Psoas muscle (tissue), 8 donors: ENCODE data around the gene MKKS. TPM values are rescaled to one million over a fixed set of nuclear protein-coding genes. Genes with fewer than 3 reads are reported as not detected.
"Not testable (repeated sequence)": the region's sequence is repeated elsewhere in the genome, so short reads cannot be mapped to it uniquely, and the experiment has no call there.

ENCODE experiments used
- ATAC-seq, 4 donors: fragments of 200-7000 bp; cut with Tn5 transposase; one replicate each; pipeline ENCODE4 v1.9.1; 2020; ENCODE audit warnings: moderate library complexity in 3 of 4, mild to moderate bottlenecking in 2 of 4
- DNase-seq, 2 donors: peaks; one replicate each; pipeline ENCODE4 v3.0.0-alpha.2; 2020
- H3K27ac ChIP-seq: fragments of 200-600 bp; one replicate; pipeline ENCODE4 v1.8.0; 2022
- H3K27me3 ChIP-seq, 3 donors: fragments of 200-600 bp in 1 of 3; one replicate each; pipeline versions ENCODE4 v1.6.1 to v1.8.0; 2013 to 2022; ENCODE audit warnings: low read length in 2 of 3, mild to moderate bottlenecking in 2 of 3, moderate library complexity in 1 of 3; ENCODE audit not compliant: insufficient read depth in 3 of 3
- H3K36me3 ChIP-seq, 2 donors: fragments of 200-600 bp in 1 of 2; one replicate each; pipeline versions ENCODE4 v1.6.1 to v1.8.0; 2013 to 2022; ENCODE audit warnings: low read depth in 1 of 2, mild to moderate bottlenecking in 1 of 2, moderate library complexity in 1 of 2; ENCODE audit not compliant: insufficient read depth in 1 of 2
- H3K4me1 ChIP-seq: fragments of 200-600 bp; one replicate; pipeline ENCODE4 v1.8.0; 2022
- H3K4me3 ChIP-seq: fragments of 200-600 bp; one replicate; pipeline ENCODE4 v1.8.0; 2022; ENCODE audit warnings: mild to moderate bottlenecking
- H3K9me3 ChIP-seq: fragments of 200-600 bp; one replicate; pipeline ENCODE4 v1.8.0; 2022
- WGBS, 3 donors: extraction: QIAGEN DNeasy Blood & Tissue Kit; methylation state at CpG; one replicate each; pipeline versions ENCODE4 v1.1.6 to v1.1.7; 2013; 5-methylcytosine and 5-hydroxymethylcytosine counted together
- intact Hi-C, 2 donors: fragments of 100-400 bp; cut with DNase I; formaldehyde crosslinking; loops; one replicate each; pipeline versions ENCODE4 v1.11.0 to v1.14.2; 2022
- polyA plus RNA-seq, 3 donors: library from polyadenylated mRNA; stranded (reverse); fragments of 200-250 nt; gene quantifications; one replicate each; pipeline ENCODE4 v1.2.3, GENCODE V29; 2013
- total RNA-seq, 4 donors: library from RNA; stranded (reverse); fragmentation: NEBNext Ultra II Directional in 2 of 4; extraction: Animal tissue kit (Norgen Biotek cat#: 25700) in 2 of 4; gene quantifications; one replicate each; pipeline versions ENCODE4 v1.2.1 to v1.2.4, GENCODE V29; 2021 to 2023
- TF ChIP-seq, protein P1 (sequence below): fragments of 200-600 bp; IDR thresholded peaks from one replicate; pipeline ENCODE4 v1.8.0; 2022; ENCODE audit warnings: antibody characterized with exemption
- donor health status: healthy with polysubstance abuse.
- donor health status: DM: no; HTN: no; CAD: no; lungs with moderate emphysema.
- donor health status: Bipolar disorder and iron deficiency.
- donor health status: healthy.
- donor health status: DM: yes; HTN: yes; CAD: no.
- donor health status: DM: no; HTN: no; CAD: no.
- donor health status: DM: no; HTN: no; CAD: no.
- donor health status: DM: yes; HTN: yes; CAD: no.

Gene MKKS
- total and polyA plus RNA-seq, 7 donors, result 10.5 to 40.1 (median 22.7) TPM

DNA sequence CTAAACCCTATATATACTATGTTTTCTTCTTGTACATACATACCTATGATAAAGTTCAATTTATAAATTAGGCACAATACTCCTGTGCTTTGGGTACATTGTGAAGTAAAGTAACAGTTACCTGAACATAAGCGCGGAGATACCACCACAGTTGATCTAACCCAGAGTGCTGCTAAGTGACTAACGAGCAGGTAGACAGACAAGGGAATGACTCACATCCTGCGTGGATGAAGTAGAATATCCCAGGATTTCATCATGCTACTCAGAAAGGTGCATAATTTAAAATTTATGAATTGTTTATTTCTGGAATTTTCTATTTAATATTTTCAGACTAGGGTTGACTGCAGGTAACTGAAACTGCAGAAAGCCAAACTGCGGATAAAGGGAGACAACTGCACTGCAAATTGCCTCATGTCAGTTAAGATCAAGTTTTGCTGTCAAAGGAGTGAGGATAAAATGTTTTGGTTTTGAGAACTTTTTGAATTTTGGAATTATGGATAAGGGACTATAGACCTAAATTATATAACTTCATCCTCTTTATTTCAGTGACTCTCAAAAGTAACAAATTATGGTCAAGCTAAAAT is 14.4 kb downstream of the MKKS start:
- intact Hi-C loops, result loop anchor here (10.0 kb wide), 2 partner anchors 55 to 335 kb away; no protein-coding TSS in a partner anchor
- DNase-seq (no peak), ATAC-seq (no peak)
- WGBS, 3 donors, result 89 to 95% (median 93%) methylated on average over 5 of the region's 5 CpGs
- TF ChIP-seq, protein P1, sequence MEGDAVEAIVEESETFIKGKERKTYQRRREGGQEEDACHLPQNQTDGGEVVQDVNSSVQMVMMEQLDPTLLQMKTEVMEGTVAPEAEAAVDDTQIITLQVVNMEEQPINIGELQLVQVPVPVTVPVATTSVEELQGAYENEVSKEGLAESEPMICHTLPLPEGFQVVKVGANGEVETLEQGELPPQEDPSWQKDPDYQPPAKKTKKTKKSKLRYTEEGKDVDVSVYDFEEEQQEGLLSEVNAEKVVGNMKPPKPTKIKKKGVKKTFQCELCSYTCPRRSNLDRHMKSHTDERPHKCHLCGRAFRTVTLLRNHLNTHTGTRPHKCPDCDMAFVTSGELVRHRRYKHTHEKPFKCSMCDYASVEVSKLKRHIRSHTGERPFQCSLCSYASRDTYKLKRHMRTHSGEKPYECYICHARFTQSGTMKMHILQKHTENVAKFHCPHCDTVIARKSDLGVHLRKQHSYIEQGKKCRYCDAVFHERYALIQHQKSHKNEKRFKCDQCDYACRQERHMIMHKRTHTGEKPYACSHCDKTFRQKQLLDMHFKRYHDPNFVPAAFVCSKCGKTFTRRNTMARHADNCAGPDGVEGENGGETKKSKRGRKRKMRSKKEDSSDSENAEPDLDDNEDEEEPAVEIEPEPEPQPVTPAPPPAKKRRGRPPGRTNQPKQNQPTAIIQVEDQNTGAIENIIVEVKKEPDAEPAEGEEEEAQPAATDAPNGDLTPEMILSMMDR, result no peak
- Histone ChIP-seq H3K27ac (no peak overlapping the region), H3K9me3 (no peaks in the 10 kb centered on the region), H3K27me3 (no peaks in the 10 kb centered on the region), H3K4me3 (no peak overlapping the region), H3K36me3 (peaks cover 0 to 18% of the 10 kb centered on the region in 2 donors), H3K4me1 (peaks cover 17% of the 10 kb centered on the region)

DNA sequence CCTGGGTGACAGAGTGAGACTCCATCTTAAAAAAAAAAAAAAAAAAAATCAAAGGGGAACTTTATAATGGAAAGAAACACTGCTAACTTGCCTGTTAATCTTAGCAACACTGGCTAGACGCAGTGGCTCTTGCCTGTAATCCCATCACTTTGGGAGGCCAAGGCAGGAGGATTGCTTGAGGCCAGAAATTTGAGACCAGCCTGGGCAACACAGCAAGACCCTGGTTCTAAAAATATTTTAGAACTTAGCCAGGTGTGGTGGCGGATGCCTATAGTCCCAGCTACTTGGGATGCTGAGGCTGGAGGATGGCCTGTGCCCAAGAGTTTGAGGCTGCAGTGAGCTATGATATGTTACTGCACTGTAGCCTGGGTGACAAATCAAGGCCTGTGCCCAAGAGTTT is 16.8 kb downstream of the MKKS start:
- not testable (repeated sequence) for DNase-seq
- peaks cover 3 to 31% of the 10 kb centered on the region in 2 donors for H3K36me3 ChIP-seq

DNA sequence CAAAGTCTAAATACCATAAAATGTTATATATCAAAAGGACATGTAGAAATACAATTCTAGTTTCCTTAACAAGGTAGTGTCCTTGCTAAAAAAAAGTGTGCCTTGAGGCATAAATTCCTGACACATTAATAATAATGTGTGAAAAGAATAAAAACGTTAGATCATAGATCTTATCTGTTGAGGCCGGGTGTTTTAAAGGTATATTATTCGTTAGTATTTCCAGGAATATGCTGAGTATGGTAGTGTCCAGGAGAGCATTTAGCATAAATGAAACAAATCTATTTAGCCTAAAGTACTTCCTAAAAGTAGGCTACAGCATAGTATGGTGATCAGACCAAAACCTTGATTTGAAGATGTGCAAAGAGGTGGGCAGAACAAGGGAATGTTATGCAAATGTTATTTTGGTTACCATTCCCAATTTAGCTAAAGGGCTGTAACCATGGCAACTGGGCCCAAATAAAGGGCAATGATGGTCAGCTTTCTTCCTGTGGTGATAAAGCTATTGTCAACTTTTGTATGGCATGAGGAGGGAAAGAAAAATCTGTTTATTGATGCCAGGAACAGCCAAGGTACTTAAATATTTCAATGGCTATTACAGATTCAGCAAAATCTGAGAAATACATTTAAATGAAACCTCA is 18.9 kb downstream of the MKKS start:
- H3K36me3 ChIP-seq, result peaks cover 3 to 33% of the 10 kb centered on the region in 2 donors
- WGBS, 3 donors, result 63 to 68% (median 63%) methylated on average over 3 of the region's 3 CpGs
- no peak overlapping the region for H3K27ac ChIP-seq
- intact Hi-C loops, result loop anchor here in 1 of 2 donors (10.0 kb wide), 1 partner anchor 60 kb away; no protein-coding TSS in a partner anchor
- H3K27me3 ChIP-seq, result no peaks in the 10 kb centered on the region
- ATAC-seq (no peak), DNase-seq (no peak)
- peaks cover 4% of the 10 kb centered on the region for H3K4me1 ChIP-seq
- H3K4me3 ChIP-seq, result no peak overlapping the region
- no peaks in the 10 kb centered on the region for H3K9me3 ChIP-seq
- TF ChIP-seq, protein P1, result no peak

More for the DNA sequence above, 16.8 kb downstream of the MKKS start:
- 94 to 96% (median 94%) methylated on average over 2 of the region's 2 CpGs for WGBS, 3 donors
- not testable (repeated sequence) for H3K27ac ChIP-seq, H3K9me3 ChIP-seq, H3K27me3 ChIP-seq, H3K4me3 ChIP-seq, ATAC-seq
- H3K4me1 ChIP-seq, result peaks cover 14% of the 10 kb centered on the region
- intact Hi-C loops, result loop anchor here in 1 of 2 donors (10.0 kb wide), 1 partner anchor 58 kb away; no protein-coding TSS in a partner anchor

DNA sequence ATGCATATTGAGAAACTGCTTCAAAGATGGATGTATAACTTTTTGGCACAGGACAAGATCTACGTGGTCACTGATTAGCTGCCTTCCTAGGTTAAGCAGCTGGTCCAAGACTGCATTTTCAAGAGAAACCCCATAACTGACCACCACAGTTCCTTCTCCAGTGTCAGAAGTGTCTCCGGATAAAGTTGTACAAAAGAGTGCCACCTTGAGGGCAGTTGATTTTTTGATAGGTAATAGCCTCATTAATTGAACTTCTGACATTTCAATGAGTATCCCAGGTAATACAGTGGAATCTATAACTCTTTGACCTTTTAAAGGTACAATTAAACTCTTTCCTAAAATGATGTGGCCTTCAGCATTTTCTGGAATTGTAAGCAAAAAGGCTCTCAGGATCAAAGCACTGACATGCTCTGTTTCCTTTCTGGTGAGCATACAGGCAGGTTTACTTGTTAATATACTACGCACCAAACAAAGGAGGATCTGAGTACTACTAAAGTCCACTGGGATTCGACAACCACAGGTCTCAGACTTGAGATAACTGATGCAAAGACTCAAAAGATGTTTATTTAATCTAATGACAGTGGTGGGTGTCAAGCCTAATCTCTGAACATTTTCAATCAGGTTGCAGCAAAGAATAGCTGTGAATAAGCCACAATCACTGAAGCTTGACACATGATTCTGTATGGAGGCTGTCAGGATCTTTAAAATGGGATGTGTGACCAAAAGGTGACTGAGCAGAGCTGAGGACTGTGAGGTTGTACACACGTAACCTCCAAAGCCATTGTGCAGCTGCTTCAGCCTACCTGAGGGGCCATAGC is 21.2 kb downstream of the MKKS start:
- Histone ChIP-seq H3K36me3 (peaks cover 3 to 29% of the 10 kb centered on the region in 2 donors), H3K27me3 (no peaks in the 10 kb centered on the region), H3K4me3 (no peak overlapping the region), H3K4me1 (peaks cover 4% of the 10 kb centered on the region), H3K9me3 (no peaks in the 10 kb centered on the region), H3K27ac (no peak overlapping the region)
- 77 to 85% (median 83%) methylated on average over 5 of the region's 5 CpGs for WGBS, 3 donors
- no peak for DNase-seq
- TF ChIP-seq, protein P1, result no peak
- intact Hi-C loops, result loop anchor here in 1 of 2 donors (10.0 kb wide), 1 partner anchor 62 kb away; no protein-coding TSS in a partner anchor
- ATAC-seq, result no peak

DNA sequence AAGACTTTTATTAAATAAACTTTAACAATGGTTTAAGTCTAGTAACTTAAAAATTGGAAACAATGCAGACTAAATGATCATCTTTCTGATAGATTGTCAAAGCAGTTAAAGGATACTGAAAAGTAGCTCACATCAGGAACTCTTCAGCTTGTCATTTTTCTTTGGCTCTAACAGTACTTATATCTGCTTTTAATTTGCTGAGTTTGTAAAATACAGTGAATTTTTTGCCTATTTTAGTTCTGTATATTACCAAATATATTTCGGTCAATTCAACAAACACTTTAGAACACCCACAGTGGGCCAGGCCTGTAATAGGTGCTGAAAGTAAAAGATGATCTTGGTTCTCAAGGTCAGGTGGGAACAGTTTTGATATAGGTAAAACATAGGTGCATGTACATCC is 22.3 kb downstream of the MKKS start:
- TF ChIP-seq, protein P1, result no peak
- WGBS, 3 donors, result 93 to 97% (median 96%) methylated on average over 1 of the region's 1 CpG
- H3K9me3 ChIP-seq, result no peaks in the 10 kb centered on the region
- peaks cover 3 to 34% of the 10 kb centered on the region in 2 donors for H3K36me3 ChIP-seq
- H3K27ac ChIP-seq, result no peak overlapping the region
- no peaks in the 10 kb centered on the region for H3K27me3 ChIP-seq
- no peak overlapping the region for H3K4me3 ChIP-seq
- ATAC-seq (no peak), DNase-seq (no peak)
- intact Hi-C loops, result loop anchor here in 1 of 2 donors (10.0 kb wide), 1 partner anchor 63 kb away; no protein-coding TSS in a partner anchor
- H3K4me1 ChIP-seq, result peaks cover 2% of the 10 kb centered on the region
